Fibroblast of pulmonary artery (primary cell): ENCODE measurements around the gene ELMO1.
A peak's percentile ranks its signal among the peaks of the same experiment; 100 is the strongest.

Experiments used
- DNase-seq: peaks from one replicate; pipeline ENCODE4 v3.0.0-alpha.2; 2010; ENCODE audit warnings: low read depth
- H3K4me3 ChIP-seq: replicated peaks from 2 replicates; pipeline ENCODE4 v1.5.1; 2011; ENCODE audit warnings: low read depth, mild to moderate bottlenecking, control low read depth, low read length, moderate library complexity
- CTCF ChIP-seq: IDR thresholded peaks from 2 replicates; pipeline ENCODE4 v1.5.1; 2011; ENCODE audit warnings: mild to moderate bottlenecking, control low read depth, low read length, inconsistent platforms; ENCODE audit errors: missing control alignments

The ELMO1 gene

GRCh38 chr7:37193087-37193774 lies 255.4 kb downstream of the ELMO1 start:
- H3K4me3 ChIP-seq = peak overlapping the region; percentile 45
- TF ChIP-seq CTCF = no peak
- peak; percentile 78 for DNase-seq

- no peak overlapping the region for H3K4me3 ChIP-seq
- no peak for TF ChIP-seq CTCF
- DNase-seq = no peak
These were observed 256.9 kb downstream of the ELMO1 start for GRCh38 chr7:37191797-37192196.

- no peak overlapping the region for H3K4me3 ChIP-seq
- no peak for TF ChIP-seq CTCF
- DNase-seq = no peak
These were observed 261.5 kb downstream of the ELMO1 start for GRCh38 chr7:37187179-37187578.

GRCh38 chr7:37186753-37187152 lies 261.9 kb downstream of the ELMO1 start:
- H3K4me3 ChIP-seq = no peak overlapping the region

GRCh38 chr7:37181550-37181932 lies 267.1 kb downstream of the ELMO1 start:
- H3K4me3 ChIP-seq = no peak overlapping the region
- no peak for TF ChIP-seq CTCF
- DNase-seq = no peak

More at GRCh38 chr7:37186753-37187152, 261.9 kb downstream of the ELMO1 start:
- DNase-seq = no peak
- TF ChIP-seq CTCF = no peak

- no peak overlapping the region for H3K4me3 ChIP-seq
- TF ChIP-seq CTCF = no peak
- DNase-seq = no peak
These were observed 267.7 kb downstream of the ELMO1 start for GRCh38 chr7:37180828-37181549.
